ENCODE measurements around the gene SIRT2.
A peak's percentile ranks its signal among the peaks of the same experiment; 100 is the strongest.
"Not testable (repeated sequence)": the region's sequence is repeated elsewhere in the genome, so short reads cannot be mapped to it uniquely, and the experiment has no call there.

The SIRT2 gene

DNA sequence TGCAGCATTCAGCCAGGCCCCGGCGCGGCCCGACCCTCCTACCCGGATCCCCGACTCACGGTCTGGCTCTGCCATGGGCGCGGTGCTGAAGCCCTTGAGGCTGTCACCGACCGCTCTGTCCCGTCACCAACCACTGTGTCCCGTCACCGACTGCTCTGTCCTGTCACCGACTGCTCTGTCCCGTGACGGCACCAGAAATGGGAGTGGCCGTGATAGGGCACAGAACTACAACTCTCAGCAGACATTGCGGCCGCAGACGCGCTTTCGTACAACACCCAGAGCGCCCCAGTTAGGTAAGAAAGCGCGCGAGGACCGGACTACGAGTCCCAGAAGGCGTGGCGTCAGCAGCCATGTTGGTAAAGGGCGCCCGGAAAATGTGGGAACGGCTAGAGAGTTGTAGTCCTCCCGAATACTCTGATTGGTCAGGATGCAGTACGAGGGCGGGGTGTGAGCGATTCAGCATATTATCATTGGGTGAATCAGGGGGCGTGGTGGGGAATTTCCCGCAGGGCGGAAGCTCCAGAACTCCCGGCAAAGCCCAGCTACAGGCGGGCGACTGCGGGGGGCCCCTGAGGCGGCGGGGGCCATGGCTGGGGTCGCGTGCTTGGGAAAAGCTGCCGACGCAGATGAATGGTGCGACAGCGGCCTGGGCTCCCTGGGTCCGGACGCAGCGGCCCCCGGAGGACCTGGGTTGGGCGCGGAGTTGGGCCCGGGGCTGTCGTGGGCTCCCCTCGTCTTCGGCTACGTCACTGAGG lies at the start of gene SIRT2, which contains the start of gene NFKBIB:
TSS of gene SIRT2 (minus strand) at position 172 of the 755 bp plus-strand sequence. CDS start at position 75, 97 bp downstream.
TSS of gene NFKBIB (plus strand) at position 523 of the 755 bp plus-strand sequence. CDS start at position 587, 64 bp downstream.
- H3K4me3 ChIP-seq (ENCODE audit: low read depth, low read length): peak within 1 kb of the TSS; percentile 70
- peak; percentile 99 for DNase-seq (ENCODE audit: low read depth)
- TF ChIP-seq, protein P1, sequence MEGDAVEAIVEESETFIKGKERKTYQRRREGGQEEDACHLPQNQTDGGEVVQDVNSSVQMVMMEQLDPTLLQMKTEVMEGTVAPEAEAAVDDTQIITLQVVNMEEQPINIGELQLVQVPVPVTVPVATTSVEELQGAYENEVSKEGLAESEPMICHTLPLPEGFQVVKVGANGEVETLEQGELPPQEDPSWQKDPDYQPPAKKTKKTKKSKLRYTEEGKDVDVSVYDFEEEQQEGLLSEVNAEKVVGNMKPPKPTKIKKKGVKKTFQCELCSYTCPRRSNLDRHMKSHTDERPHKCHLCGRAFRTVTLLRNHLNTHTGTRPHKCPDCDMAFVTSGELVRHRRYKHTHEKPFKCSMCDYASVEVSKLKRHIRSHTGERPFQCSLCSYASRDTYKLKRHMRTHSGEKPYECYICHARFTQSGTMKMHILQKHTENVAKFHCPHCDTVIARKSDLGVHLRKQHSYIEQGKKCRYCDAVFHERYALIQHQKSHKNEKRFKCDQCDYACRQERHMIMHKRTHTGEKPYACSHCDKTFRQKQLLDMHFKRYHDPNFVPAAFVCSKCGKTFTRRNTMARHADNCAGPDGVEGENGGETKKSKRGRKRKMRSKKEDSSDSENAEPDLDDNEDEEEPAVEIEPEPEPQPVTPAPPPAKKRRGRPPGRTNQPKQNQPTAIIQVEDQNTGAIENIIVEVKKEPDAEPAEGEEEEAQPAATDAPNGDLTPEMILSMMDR (IDR thresholded peaks at IDR 0.05; ENCODE audit: low read depth, low read length, missing control alignments): no peak

DNA sequence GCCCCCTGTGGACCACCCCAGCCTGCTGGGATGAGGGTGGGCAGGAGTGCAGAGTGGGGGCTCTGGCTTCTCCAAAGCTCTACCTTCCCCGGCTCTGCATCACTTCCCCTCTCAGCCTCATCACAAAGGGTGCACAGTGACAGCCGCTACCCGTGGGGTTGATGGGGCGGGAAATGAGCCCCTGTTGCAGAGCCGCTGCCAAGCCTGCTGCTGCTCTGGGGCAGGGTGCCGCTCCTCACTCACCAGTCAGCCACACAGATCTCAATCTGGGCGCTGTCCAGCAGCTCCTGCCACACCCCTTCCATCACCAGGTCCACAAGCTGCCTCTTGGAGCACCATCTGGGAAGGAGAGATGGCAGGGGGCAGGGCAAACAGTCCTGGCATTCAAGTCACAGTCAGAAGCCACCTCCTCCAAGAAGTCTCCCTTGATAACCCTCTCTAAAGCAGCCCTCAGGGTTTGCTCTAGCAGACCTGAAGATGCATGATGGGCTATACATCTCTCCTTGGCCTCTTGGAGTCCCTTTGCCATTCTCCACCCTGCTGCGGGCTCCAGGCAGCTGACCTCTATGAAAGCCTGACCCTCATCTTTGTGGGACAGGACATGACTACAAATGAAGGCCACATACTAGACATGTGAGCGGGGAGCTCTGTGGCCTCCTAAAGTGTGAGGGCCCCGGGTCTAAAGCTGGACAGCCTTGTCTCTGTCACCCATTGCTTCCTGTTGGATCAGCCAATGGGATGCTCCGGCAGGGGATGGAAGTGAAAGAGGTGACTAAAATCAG lies 47.0 kb upstream of the SIRT2 start:
- no peak for DNase-seq (ENCODE audit: low read depth)
- TF ChIP-seq, protein P1 (IDR thresholded peaks at IDR 0.05; ENCODE audit: low read depth, low read length, missing control alignments): no peak
- H3K4me3 ChIP-seq (ENCODE audit: low read depth, low read length): no peak overlapping the region

DNA sequence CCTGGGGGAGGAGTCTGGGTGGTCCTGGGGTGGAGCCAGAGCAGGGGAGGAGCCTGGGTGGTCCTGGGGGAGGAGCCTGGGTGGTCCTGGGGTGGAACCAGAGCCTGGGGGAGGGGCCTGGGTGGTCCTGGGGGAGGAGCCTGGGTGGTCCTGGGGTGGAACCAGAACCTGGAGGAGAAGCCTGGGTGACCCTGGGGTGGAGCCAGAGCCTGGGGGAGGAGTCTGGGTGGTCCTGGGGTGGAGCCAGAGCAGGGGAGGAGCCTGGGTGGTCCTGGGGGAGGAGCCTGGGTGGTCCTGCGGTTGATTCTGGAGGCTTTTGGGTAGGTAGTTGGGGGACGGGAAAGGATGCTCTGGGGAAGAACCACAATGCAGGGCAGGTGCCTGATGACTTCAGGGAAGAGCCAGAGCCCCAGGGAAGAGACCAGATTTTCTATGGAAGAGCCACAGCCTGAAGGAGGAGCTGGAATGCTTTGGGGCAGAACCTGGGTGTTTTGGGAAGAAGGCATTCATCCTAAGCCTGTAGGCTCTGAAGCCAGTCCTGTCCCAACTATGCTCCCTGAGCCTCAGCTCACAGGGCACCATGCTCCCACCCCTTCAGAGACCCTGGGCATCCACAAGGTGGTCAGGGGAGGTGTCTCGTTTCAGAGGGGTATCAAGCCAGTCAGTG lies 46.3 kb upstream of the SIRT2 start:
- TF ChIP-seq, protein P1 (IDR thresholded peaks at IDR 0.05; ENCODE audit: low read depth, low read length, missing control alignments): no peak
- no peak overlapping the region for H3K4me3 ChIP-seq (ENCODE audit: low read depth, low read length)
- DNase-seq (ENCODE audit: low read depth): no peak

DNA sequence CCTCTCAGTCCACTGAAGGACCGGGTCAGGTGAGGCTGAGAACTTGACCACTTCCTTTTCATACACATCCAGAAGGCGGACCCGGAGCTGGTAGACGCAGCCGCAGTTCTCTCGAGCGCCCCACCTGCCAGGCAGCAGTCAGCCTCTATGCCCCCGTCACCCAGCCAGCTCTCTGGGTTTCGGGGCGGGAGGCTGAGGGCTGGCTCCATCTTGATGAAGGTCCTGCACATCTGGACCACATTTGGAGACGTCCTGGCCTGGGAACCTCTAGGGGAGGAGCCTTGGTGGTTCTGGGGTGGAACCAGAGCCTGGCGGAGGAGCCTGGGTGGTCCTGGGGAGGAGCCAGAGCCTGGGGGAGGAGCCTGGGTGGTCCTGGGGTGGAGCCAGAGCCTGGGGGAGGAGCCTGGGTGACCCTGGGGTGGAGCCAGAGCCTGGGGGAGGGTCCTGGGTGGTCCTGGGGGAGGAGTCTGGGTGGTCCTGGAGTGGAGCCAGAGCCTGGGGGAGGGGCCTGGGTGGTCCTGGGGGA lies 45.6 kb upstream of the SIRT2 start:
- DNase-seq (ENCODE audit: low read depth): no peak
- no peak overlapping the region for H3K4me3 ChIP-seq (ENCODE audit: low read depth, low read length)
- TF ChIP-seq, protein P1 (IDR thresholded peaks at IDR 0.05; ENCODE audit: low read depth, low read length, missing control alignments): no peak

DNA sequence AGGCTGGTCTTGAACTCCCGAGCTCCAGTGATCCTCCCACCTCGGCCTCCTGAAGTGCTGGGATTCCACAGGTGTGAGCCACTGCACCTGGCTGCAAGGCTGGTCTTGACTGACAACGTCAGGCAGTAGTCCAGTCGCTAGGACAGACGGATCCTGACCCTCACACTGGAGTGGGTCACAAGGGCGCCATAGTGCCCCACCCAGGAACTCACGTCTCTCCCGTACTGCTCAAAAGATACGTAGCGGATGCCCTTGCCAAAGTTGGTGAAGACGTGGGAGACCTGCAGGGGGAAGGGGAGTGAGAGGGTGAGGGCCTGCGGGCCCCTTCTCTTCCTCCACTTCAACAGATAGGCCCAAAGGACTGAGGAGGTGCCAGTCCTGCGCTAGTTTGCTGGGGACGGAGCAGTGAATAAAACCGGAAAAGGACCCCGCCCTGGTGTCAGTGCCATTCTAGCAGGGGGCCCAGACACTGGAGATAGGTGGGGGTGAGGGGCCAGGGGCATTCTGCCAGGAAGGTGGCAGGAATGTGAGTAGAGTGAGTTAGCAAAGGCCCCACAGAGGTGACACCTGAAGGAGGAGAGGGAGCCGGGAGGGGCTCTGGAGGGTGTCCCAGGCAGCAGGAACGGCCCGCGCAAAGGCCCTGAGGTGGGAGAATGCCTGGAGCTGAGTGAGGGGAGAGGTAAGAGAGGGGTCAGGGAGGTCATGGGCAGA lies 43.2 kb upstream of the SIRT2 start:
- no peak overlapping the region for H3K4me3 ChIP-seq (ENCODE audit: low read depth, low read length)
- DNase-seq (ENCODE audit: low read depth): no peak
- TF ChIP-seq, protein P1 (IDR thresholded peaks at IDR 0.05; ENCODE audit: low read depth, low read length, missing control alignments): no peak

DNA sequence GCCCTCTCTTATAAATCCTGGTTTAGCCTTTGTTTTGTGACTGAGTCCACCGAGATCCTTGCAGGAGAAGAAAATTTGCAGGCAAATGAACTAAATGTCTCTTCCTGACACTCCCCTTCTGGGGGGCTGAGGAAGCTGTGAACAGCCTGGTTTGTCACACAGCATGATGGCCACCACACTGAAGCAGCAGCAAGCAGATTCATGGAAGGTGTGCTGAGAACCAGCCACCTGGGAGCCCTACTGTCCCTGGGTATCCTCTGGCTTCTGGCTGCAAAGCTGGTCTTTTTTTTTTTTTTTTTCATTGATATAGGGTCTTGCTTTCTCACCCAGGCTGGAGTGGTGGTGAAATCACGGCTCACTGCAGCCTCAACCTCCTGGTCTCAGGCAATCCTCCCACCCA lies 42.6 kb upstream of the SIRT2 start:
- TF ChIP-seq, protein P1 (IDR thresholded peaks at IDR 0.05; ENCODE audit: low read depth, low read length, missing control alignments): no peak
- no peak overlapping the region for H3K4me3 ChIP-seq (ENCODE audit: low read depth, low read length)
- DNase-seq (ENCODE audit: low read depth): no peak

DNA sequence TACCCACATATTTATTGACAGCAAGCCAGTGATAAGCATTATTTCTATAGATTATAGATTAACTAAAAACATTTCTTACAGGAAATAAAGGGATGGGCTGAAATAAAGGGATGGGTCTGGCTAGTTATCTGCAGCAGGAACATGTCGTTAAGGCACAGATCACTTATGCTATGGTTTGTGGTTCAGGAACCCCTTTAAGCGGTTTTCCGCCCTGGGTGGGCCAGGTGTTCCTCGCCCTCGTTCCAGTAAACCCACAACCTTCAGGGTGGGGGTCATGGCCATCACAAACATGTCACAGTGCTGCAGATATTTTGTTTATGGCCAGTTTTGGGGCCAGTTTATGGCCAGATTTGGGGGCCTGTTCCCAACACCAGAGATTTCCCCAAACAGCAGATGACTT lies 42.0 kb upstream of the SIRT2 start:
- H3K4me3 ChIP-seq (ENCODE audit: low read depth, low read length); DNase-seq (ENCODE audit: low read depth): not testable (repeated sequence)

Data from GM12864 (cell line).